Measurements from ENCODE around the gene ZNF592. TPM values are rescaled to one million over a fixed set of nuclear protein-coding genes. Genes with fewer than 3 reads are reported as not detected.
"Not testable (repeated sequence)": the region's sequence is repeated elsewhere in the genome, so short reads cannot be mapped to it uniquely, and the experiment has no call there.

ZNF592 gene
- total RNA-seq, 1 donor from 2014 or later: 31.3 TPM

- peaks cover 31% of the 10 kb centered on the region for H3K27me3 Mint-ChIP-seq (ENCODE audit: low read depth)
- H3K27ac Mint-ChIP-seq: no peak overlapping the region
- intact Hi-C loops (cut with micrococcal nuclease): no loop called here
- no peak overlapping the region for H3K4me3 Mint-ChIP-seq (ENCODE audit: low read depth)
- no peaks in the 10 kb centered on the region for H3K4me1 Mint-ChIP-seq (ENCODE audit: low read depth)
- DNase-seq (ENCODE audit: low spot score): no peak
- no peaks in the 10 kb centered on the region for H3K36me3 Mint-ChIP-seq (ENCODE audit: low read depth)
- no peaks in the 10 kb centered on the region for H3K9me3 Mint-ChIP-seq
These were observed 85.2 kb downstream of the ZNF592 start for GRCh38 chr15:84833447-84834228.

DNA sequence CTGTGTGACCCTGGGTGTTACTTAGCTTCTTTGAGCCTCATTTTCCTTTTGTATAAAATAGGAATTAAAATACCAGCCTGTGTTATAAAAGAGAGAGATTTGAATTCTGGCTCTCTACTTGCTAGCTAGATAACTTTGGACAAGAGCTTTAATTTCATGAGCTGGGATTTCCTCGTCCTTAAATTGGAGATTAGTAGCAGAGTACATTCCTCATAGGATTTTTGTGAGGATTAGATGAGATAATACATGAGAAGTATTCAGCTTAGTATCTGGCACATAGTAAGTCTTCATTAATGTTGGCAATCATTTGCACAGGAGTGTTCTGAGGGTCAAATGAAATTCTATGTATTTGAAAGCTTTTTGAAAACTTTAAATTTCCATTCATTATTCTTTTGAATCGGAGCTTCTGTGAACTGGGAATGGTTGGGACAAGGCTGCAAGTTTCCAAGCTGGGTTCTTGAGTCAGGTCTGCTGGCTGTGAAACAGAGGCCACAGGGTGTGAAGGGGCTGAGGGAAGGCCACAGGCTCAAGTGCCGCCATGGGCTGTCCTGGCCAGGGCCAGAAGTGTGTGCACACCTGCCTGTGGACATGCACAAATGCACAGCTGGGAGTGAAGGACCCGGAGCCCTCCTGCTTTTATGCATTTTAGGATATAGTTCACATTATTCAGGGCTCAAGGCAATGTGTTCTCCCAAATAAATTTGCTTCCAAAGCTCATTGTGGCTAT lies 86.0 kb downstream of the ZNF592 start:
- H3K27me3 Mint-ChIP-seq (ENCODE audit: low read depth): peaks cover 27% of the 10 kb centered on the region
- no peak overlapping the region for H3K27ac Mint-ChIP-seq
- H3K4me1 Mint-ChIP-seq (ENCODE audit: low read depth): no peaks in the 10 kb centered on the region
- no peak overlapping the region for H3K4me3 Mint-ChIP-seq (ENCODE audit: low read depth)
- intact Hi-C loops (cut with micrococcal nuclease): no loop called here
- no peak for DNase-seq (ENCODE audit: low spot score)
- no peaks in the 10 kb centered on the region for H3K36me3 Mint-ChIP-seq (ENCODE audit: low read depth)
- no peaks in the 10 kb centered on the region for H3K9me3 Mint-ChIP-seq

GRCh38 chr15:84834969-84835368 lies 86.6 kb downstream of the ZNF592 start:
- Mint-ChIP-seq H3K4me3 (ENCODE audit: low read depth) (no peak overlapping the region), H3K27ac (no peak overlapping the region), H3K4me1 (ENCODE audit: low read depth) (no peaks in the 10 kb centered on the region), H3K9me3 (no peaks in the 10 kb centered on the region), H3K36me3 (ENCODE audit: low read depth) (no peaks in the 10 kb centered on the region), H3K27me3 (ENCODE audit: low read depth) (peaks cover 27% of the 10 kb centered on the region)
- no peak for DNase-seq (ENCODE audit: low spot score)
- intact Hi-C loops (cut with micrococcal nuclease): no loop called here

DNA sequence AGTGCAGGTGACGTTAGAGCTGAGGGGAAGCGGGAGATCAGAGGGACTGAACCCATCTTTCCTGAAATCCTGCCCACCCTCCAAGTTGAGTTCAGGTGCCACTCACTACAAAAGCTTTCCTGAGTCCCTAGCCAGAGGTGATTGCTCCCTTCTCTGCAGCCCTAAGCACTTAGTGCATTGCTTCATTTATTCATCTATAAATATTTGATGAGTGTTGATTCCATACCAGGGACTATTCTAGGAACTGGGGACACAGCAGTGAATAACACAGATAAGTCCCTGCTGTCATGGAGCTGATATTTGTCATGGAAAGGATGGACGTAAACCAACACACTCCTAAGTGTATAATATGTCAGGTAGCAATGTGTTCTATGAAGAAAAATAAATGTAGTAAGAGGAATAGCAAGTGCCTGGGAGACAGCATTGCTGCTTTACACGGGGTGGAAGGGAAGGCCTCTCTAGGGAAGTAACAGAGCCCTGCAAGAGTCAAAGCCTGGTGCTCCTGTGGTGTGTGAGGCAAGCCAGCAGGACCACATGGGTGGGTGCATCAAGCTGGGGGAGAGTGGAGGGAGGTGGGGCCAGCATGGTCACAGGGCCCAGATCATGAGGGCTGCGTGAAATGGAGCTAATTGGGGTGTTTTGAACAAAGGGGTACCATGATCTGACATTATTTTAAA lies 87.4 kb downstream of the ZNF592 start:
- intact Hi-C loops (cut with micrococcal nuclease): no loop called here
- Mint-ChIP-seq H3K4me3 (ENCODE audit: low read depth) (no peak overlapping the region), H3K27ac (no peak overlapping the region), H3K36me3 (ENCODE audit: low read depth) (no peaks in the 10 kb centered on the region), H3K4me1 (ENCODE audit: low read depth) (no peaks in the 10 kb centered on the region), H3K27me3 (ENCODE audit: low read depth) (peaks cover 23% of the 10 kb centered on the region), H3K9me3 (no peaks in the 10 kb centered on the region)
- DNase-seq (ENCODE audit: low spot score): no peak

DNA sequence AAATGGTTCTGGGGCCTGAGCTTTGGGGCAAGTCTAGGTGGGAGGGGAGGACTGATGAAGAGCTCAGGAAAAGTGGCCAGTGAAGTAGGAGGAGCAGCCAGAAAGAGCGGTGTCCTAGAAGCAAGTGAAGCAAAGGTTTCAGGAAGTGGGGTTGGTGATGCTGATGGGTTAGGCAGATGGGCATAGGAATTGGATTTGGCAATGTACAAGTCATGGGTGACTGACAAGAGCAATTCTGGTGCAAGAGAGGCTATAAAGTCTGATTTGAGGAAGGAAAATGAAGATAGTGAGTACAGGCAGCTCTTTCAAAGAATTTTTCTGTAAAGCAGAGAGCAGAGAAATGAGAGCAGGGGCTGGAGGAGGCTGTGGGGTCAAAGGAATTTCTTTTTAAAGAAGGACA lies 88.5 kb downstream of the ZNF592 start:
- peaks cover 18% of the 10 kb centered on the region for H3K27me3 Mint-ChIP-seq (ENCODE audit: low read depth)
- no peaks in the 10 kb centered on the region for H3K36me3 Mint-ChIP-seq (ENCODE audit: low read depth)
- H3K4me1 Mint-ChIP-seq (ENCODE audit: low read depth): no peaks in the 10 kb centered on the region
- no peaks in the 10 kb centered on the region for H3K9me3 Mint-ChIP-seq
- intact Hi-C loops (cut with micrococcal nuclease): no loop called here
- DNase-seq (ENCODE audit: low spot score): no peak
- no peak overlapping the region for H3K27ac Mint-ChIP-seq
- no peak overlapping the region for H3K4me3 Mint-ChIP-seq (ENCODE audit: low read depth)

DNA sequence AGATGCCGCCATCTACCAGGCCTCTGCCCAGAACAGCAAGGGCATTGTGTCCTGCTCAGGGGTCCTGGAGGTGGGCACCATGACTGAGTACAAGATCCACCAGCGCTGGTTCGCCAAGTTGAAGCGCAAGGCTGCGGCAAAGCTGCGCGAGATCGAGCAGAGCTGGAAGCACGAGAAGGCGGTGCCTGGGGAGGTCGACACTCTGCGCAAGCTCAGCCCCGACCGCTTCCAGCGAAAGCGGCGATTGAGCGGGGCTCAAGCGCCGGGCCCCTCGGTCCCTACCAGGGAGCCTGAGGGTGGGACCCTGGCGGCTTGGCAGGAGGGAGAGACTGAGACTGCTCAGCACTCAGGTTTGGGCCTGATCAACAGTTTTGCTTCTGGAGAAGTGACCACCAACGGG lies 91.3 kb downstream of the ZNF592 start:
- Mint-ChIP-seq H3K27ac (no peak overlapping the region), H3K9me3 (no peaks in the 10 kb centered on the region), H3K4me3 (ENCODE audit: low read depth) (no peak overlapping the region), H3K36me3 (ENCODE audit: low read depth) (no peaks in the 10 kb centered on the region), H3K27me3 (ENCODE audit: low read depth) (peaks cover 5% of the 10 kb centered on the region), H3K4me1 (ENCODE audit: low read depth) (no peaks in the 10 kb centered on the region)
- DNase-seq (ENCODE audit: low spot score): no peak
- intact Hi-C loops (cut with micrococcal nuclease): no loop called here

- no peaks in the 10 kb centered on the region for H3K36me3 Mint-ChIP-seq (ENCODE audit: low read depth)
- H3K9me3 Mint-ChIP-seq: no peaks in the 10 kb centered on the region
- H3K4me1 Mint-ChIP-seq (ENCODE audit: low read depth): no peaks in the 10 kb centered on the region
- H3K27me3 Mint-ChIP-seq (ENCODE audit: low read depth): peaks cover 4% of the 10 kb centered on the region
- no peak overlapping the region for H3K27ac Mint-ChIP-seq
- H3K4me3 Mint-ChIP-seq (ENCODE audit: low read depth): no peak overlapping the region
- intact Hi-C loops (cut with micrococcal nuclease): no loop called here
- no peak for DNase-seq (ENCODE audit: low spot score)
These were observed 91.9 kb downstream of the ZNF592 start for GRCh38 chr15:84840255-84840654.

GRCh38 chr15:84840741-84841429 lies 92.5 kb downstream of the ZNF592 start:
- H3K27me3 Mint-ChIP-seq (ENCODE audit: low read depth): peaks cover 3% of the 10 kb centered on the region

DNA sequence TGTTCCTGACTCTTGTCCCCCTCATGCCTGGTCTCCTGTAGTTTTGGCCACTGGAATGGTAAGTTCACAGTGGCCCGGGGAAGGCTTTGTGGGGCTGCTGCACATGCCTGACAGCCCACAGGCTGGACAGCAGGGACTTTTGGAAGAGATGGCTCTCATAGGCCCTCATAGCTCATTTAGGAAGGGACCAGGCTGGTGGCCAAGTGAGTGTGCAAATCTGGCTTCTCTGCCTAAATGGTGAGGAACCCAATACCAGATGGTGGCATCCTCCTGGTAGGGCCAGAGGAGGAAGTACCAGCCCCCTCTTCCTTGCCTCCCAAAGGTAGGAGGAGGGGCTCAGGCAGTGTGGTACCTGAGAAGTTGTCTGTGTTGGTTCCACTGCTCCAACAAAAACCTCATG lies 94.4 kb downstream of the ZNF592 start:
- H3K4me3 Mint-ChIP-seq (ENCODE audit: low read depth): no peak overlapping the region
- H3K27me3 Mint-ChIP-seq (ENCODE audit: low read depth): peaks cover 2% of the 10 kb centered on the region
- peaks cover 3% of the 10 kb centered on the region for H3K36me3 Mint-ChIP-seq (ENCODE audit: low read depth)
- no peaks in the 10 kb centered on the region for H3K4me1 Mint-ChIP-seq (ENCODE audit: low read depth)
- H3K27ac Mint-ChIP-seq: no peak overlapping the region
- DNase-seq (ENCODE audit: low spot score): no peak
- intact Hi-C loops (cut with micrococcal nuclease): no loop called here
- peaks cover 12% of the 10 kb centered on the region for H3K9me3 Mint-ChIP-seq

More at GRCh38 chr15:84840741-84841429, 92.5 kb downstream of the ZNF592 start:
- no peak overlapping the region for H3K4me3 Mint-ChIP-seq (ENCODE audit: low read depth)
- DNase-seq (ENCODE audit: low spot score): no peak
- intact Hi-C loops (cut with micrococcal nuclease): no loop called here
- no peak overlapping the region for H3K27ac Mint-ChIP-seq
- H3K9me3 Mint-ChIP-seq: no peaks in the 10 kb centered on the region
- no peaks in the 10 kb centered on the region for H3K4me1 Mint-ChIP-seq (ENCODE audit: low read depth)
- no peaks in the 10 kb centered on the region for H3K36me3 Mint-ChIP-seq (ENCODE audit: low read depth)

DNA sequence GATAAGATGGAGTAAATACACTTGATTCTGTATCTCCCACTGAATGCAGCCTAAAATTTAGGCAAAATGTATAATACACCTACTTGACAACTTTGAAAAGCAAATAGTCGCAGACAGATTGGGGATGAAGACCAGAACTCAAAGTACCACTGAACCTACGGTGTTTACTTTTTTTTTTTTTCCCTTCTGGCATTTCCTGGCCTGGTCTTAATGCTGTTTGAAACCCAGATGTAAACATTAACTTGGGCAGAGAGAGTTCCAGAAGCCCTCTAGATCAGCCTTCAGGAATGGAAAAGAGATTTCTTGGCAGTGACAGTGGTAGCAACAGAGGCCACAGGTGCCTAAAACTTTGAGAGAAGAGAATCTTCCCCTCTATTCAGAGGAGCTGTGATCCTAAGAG lies 96.6 kb downstream of the ZNF592 start:
- no peak for DNase-seq (ENCODE audit: low spot score)
- Mint-ChIP-seq H3K27me3 (ENCODE audit: low read depth) (peaks cover 4% of the 10 kb centered on the region), H3K4me1 (ENCODE audit: low read depth) (no peaks in the 10 kb centered on the region), H3K9me3 (peaks cover 12% of the 10 kb centered on the region), H3K36me3 (ENCODE audit: low read depth) (peaks cover 3% of the 10 kb centered on the region), H3K27ac (no peak overlapping the region), H3K4me3 (ENCODE audit: low read depth) (no peak overlapping the region)
- intact Hi-C loops (cut with micrococcal nuclease): loop anchor here (1.0 kb wide), 1 partner anchor 83 kb away; no protein-coding TSS in a partner anchor

DNA sequence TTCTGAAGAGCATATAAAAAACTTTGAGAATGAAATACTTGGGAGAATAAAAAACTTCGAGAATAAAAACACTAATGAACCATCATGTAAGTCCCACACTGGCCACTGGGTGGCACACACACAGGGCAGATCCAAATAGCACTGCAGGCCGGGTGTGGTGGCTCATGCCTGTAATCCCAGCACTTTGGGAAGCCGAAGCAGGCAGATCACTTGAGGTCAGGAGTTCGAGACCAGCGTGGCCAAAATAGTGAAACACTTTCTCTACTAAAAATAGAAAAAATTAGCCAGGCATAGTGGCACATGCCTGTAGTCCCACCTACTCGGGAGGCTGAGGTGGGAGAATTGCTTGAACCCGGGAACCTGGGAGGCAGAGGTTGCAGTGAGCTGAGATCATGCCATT lies 97.2 kb downstream of the ZNF592 start:
- not testable (repeated sequence) for DNase-seq (ENCODE audit: low spot score); H3K4me3 Mint-ChIP-seq (ENCODE audit: low read depth)
- H3K9me3 Mint-ChIP-seq: peaks cover 12% of the 10 kb centered on the region

DNA sequence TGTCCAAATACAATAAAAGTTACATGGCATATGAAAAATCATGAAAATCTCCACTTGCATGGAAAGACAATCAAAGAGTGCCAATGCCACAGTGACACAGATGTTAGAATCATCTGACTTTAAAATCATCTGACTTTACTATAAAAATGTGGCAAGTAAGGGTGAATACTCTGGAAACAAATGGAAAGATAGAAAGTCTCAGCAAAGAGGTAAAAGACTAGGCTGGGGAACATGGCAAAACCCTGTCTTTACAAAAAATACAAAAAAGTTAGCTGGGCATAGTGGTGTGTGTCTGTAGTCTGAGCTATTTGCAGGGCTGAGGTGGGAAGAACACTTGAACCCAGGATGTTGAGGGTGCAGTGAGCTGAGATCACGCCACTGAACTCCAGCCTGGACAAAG lies 97.9 kb downstream of the ZNF592 start:
- no peak overlapping the region for H3K27ac Mint-ChIP-seq
- H3K36me3 Mint-ChIP-seq (ENCODE audit: low read depth): peaks cover 3% of the 10 kb centered on the region
- peaks cover 12% of the 10 kb centered on the region for H3K9me3 Mint-ChIP-seq
- no peaks in the 10 kb centered on the region for H3K4me1 Mint-ChIP-seq (ENCODE audit: low read depth)
- H3K27me3 Mint-ChIP-seq (ENCODE audit: low read depth): peaks cover 4% of the 10 kb centered on the region
- no peak overlapping the region for H3K4me3 Mint-ChIP-seq (ENCODE audit: low read depth)
- intact Hi-C loops (cut with micrococcal nuclease): no loop called here
- DNase-seq (ENCODE audit: low spot score): no peak

More for the DNA sequence above, 97.2 kb downstream of the ZNF592 start:
- intact Hi-C loops (cut with micrococcal nuclease): loop anchor here (1.0 kb wide), 1 partner anchor 83 kb away; no protein-coding TSS in a partner anchor
- not testable (repeated sequence) for H3K27ac Mint-ChIP-seq; H3K4me1 Mint-ChIP-seq (ENCODE audit: low read depth); H3K36me3 Mint-ChIP-seq (ENCODE audit: low read depth); H3K27me3 Mint-ChIP-seq (ENCODE audit: low read depth)

All from activated T-helper 2 cell treated with anti-CD3 and anti-CD28 coated beads, Interferon-gamma antibody, Interleukin-2, Interleukin-4, amounts not matched to agents 10 μg/mL and 5 μg/mL and 100 μg/mL, durations not matched to agents 14 hours and 24 hours and 36 hours (primary cell).